ENCODE data around the gene AP1M1.

- TF ChIP-seq CTCF (conservative IDR thresholded peaks at IDR 0.05 in 1 of 2, IDR thresholded peaks at IDR 0.05 in 1 of 2; ENCODE audit: low read depth in 1 of 2, low read length in 2 of 2) (no peak), EZH2 (IDR thresholded peaks at IDR 0.05; ENCODE audit: low read length, missing control alignments) (no peak)
Observed at GRCh38 chr19:16284505-16284904, 86.8 kb downstream of the AP1M1 start.

Measured in fibroblast of lung (primary cell).